Activated T-cell treated with anti-CD3 and anti-CD28 coated beads for 48 hours (primary cell): ENCODE data around the gene IQCN.

ENCODE experiments used
- DNase-seq: peaks from one replicate; pipeline ENCODE4 v3.0.0-alpha.2; 2020; ENCODE audit warnings: low read depth

Gene IQCN

DNA sequence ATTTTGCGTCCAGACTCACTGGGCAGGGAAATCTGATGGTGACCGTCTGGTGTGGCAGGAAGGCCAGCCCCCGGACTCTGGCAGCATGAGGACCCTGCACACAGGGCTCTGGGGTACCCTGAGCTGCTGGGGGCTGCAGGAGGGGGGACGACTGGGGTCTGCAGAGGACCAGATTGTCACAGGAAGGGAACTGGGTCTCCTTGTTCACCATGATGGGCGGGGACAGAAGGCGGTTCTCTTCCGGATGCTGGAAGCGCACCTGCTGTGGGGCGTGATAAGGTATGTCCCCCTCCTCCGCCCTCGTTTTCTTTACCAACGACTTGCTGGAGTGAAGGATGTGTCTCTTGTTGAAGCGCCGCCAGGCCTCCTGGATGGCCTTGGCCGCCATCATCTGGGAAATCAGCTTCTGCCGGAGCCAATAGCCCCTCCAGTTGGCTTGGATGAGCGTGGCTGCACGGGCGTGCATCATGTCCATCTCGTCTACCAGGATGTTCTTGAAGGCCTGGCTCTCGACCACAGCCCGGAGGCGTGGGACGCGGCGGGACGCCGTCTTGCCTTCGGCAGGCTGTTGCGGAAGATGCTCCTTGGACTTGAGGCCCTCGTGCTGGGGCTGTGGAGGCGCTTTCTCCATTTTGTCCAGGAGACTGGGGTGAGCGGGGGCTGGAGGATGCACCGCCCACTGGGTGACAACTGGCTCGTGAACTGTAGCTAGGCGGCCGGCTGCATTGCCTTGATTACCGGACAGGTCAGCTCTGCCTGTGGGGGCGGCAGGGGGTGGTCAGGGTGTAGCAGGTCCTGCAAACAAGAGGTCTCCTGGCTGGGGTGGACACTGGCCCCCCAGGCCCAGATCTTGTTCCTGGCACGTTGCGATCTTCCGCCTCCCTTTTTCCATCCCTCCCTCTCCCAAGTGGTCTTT, 7.2 kb downstream of the IQCN start:
- no peak for DNase-seq

DNA sequence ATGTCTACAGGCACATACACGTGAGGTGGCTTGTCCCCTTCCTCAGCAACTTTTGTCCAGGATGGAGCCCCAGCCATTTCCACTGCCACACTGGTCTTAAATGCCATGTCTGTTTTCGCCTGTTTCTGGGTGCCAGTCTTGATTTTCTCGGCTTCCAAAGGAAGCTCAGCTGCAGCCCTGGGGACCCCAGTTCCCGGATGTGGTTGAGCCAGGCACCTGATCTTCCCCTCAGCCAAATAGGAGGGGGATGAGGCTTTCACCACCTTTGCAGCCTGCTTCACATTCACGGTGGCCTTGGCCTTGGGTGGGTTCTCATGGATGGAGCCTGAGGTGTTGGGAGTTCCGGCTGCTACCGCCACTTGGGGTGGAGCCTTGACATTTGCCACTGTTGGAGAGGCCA, 8.7 kb downstream of the IQCN start:
- no peak for DNase-seq

DNA sequence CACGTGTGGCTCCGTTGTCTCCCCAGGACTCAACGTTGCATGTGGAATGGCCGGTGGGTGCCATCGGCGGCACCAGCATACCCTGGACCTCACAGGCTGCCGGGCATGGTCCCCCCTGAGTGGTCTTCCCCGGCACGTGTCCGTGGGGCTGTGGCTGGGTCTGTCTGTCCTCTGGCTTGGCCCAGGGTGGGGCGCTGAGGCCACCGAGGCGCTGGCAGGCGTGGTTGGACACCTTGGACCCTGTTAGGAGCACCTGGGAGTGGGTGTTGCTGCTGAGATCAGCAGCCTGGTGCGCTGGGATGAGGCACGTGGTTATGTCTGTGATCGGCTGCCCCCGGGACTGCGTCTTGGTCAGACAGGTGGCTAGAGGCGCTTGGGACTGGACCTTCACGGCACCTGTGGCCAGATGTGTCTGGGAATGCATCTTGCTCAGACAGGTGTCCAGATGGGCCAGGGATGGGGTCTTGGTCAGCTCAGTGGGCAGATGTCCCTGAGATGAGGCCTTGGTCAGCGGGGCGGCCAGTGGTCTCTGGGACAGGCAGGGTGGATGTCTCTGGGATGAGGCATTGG, 9.2 kb downstream of the IQCN start:
- DNase-seq: no peak

GRCh38 chr19:18264137-18264854, 10.0 kb downstream of the IQCN start:
- DNase-seq: no peak

DNA sequence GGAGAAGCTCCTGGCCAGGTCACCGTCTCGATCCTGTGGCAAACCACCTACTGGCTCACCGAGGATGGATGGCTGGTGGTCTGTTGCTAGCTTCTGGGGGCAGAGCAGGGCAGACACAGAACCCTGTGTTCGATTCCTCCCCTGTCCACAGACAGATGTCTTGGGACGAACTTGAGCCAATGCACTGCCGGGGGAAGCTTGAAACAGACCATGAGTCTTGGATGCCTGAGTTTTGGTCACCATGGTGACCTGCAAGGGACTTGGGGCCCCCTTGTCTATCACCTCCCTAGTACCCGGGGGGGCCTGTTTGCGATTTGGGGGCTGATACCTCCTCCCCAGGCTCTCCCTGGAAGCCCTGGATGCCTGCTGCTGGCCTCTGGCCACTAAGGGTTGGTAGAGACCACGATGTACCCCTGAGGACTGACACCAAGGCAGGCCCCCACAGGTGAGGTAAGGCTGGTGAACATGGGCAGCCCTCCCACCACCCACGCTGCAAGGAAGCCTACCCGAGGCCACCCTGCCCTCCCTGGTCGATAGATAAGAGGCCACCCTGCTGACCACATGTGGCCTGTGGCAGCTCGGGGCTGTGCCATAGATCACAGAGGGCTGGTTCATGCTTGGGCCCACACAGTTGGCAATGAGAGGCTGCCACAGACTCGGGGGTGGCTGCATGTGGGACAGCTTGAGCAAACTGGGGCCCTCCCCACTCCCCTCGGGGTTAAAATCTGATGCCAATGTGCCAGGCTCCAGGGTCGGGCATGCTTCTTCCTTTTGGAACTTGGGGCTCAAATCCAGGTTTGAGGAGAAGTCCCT, 10.7 kb downstream of the IQCN start:
- no peak for DNase-seq

DNA sequence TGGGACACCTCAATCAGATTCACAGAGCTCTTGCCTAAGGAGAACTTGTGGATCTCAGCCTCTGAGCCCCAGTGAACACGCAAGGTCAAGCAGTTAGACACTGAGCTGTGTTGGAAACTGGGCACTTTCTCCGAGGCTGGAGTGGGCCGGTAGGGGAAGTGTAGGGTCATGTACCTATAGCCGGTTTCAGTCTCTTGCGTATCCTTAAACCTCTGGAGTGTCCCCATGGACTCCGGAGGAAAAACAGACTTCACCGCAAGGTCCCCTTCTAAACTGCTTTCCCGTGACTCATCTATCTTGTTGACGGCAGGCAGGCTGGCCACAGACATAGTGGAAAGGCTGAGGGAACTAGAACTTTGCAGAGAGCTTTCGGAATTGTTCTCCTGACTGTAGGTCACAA, 11.3 kb downstream of the IQCN start:
- DNase-seq: no peak

GRCh38 chr19:18262144-18262543, 12.1 kb downstream of the IQCN start:
- DNase-seq: no peak

DNA sequence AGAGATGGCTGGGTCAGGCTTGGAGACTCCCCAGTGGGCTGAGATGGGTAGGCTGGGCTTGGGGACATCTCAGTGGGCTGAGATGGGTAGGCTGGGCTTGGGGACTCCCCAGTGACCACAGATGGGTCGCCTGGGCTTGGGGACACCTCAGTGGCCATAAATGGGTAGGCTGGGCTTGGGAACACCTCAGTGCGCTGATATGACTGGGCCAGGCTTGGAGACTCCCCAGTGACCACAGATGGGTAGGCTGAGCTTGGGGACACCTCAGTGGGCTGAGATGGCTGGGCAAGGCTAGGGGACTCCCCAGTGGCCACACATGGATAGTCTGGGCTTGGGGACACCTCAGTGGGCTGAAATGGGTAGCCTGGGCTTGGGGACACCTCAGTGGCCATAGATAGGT, 12.8 kb downstream of the IQCN start:
- DNase-seq: no peak

DNA sequence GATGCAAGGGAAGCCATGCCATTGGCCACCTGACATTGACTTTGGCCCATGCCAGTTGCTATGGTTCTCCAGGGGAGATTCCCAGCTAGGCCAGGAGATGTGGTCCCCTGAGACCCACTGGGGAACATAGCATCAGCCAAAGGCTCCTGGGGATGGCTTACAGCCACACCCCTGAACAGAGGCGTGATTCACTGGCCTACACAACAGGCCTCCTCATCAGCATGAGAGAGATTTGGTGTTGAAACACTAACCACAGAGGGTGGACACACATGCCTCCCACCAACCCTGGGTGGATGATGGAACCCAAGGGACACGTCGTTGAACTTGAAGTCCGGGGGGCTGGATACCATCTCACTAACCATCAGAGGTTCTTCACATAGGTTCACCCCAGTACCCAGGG, 14.4 kb downstream of the IQCN start:
- DNase-seq: no peak

DNA sequence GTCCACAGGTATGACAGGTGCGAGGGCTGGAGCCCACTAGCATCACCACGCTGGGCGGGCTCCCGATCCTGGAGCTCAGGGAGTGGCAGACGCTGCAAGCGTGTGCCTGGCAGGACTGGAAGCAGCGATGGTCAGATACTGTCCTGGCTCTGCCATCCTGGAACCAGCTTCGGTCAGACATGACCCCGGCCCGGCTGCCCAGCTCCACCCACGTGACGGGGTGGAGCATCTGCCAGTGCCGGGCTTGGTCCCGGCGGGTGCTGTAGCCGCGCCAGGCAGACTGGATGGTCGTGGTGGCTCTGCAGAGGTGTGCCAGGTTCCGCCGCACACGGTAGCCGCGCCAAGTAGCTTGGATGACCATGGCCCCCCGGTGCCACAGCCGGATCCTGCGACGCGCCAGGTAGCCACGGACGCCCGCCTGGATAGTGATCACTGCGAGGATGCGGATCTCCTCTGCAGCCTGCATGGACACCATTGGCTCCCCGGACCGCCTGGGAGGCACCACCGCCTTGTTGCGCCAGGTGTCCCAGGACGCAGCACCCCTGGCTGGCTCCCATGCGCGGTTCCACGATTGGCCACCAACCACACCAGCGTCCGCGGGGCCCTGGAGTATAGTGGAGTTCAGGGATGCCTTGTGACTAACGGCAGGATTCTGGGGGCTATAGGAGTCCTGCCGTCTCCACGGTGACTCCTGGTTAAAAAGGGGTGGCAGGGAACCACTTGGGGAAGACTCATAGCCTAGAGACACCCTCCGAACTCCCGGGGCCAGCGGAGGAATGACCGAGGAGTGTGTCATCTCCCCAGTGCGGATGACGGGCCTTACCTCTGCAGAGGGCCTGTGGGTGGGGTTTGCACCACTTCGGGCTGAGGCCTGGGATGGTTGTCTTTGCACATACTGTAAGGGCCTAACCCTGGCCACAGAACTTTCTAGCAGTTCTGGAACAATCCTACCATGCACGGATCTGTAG, 16.5 kb downstream of the IQCN start:
- no peak for DNase-seq

- DNase-seq: no peak
These were observed 19.4 kb downstream of the IQCN start for GRCh38 chr19:18254546-18255503.

DNA sequence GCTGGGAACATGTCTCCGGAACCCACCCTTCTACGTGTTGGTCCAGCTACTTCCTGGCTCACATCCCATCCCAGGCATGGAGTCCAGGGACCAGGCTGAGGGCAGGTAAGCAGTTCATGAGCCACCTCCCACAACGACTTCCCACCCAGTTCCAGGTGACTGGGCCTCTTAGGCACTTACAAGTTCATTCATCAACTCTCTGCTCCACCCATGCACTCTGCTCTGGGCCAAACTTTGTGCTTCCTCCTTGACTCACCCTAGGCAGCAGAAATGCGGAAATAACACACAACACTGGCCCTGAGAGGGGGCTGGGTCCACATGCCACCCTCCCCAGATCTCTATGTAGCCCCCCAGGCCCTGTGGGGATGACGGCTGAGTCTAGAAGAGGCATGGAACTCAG, 20.5 kb downstream of the IQCN start:
- no peak for DNase-seq

- no peak for DNase-seq
These were observed 21.1 kb downstream of the IQCN start for GRCh38 chr19:18253130-18253529.

DNA sequence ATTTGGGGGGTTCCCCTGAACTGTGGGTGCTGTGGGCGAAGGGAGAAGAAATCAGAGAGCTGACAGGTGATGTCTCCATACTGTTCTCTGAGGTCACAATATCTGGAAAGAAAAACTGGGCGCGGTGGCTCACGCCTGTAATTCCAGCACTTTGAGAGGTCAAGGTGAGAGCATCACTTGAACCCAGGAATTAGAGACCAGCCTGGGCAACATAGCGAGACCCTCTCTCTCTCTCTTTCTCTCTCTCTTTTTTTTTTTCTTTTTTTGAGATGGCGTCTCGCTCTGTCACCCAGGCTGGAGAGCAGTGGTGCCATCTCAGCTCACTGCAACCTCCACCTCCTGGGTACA, 21.9 kb downstream of the IQCN start:
- DNase-seq: no peak

DNA sequence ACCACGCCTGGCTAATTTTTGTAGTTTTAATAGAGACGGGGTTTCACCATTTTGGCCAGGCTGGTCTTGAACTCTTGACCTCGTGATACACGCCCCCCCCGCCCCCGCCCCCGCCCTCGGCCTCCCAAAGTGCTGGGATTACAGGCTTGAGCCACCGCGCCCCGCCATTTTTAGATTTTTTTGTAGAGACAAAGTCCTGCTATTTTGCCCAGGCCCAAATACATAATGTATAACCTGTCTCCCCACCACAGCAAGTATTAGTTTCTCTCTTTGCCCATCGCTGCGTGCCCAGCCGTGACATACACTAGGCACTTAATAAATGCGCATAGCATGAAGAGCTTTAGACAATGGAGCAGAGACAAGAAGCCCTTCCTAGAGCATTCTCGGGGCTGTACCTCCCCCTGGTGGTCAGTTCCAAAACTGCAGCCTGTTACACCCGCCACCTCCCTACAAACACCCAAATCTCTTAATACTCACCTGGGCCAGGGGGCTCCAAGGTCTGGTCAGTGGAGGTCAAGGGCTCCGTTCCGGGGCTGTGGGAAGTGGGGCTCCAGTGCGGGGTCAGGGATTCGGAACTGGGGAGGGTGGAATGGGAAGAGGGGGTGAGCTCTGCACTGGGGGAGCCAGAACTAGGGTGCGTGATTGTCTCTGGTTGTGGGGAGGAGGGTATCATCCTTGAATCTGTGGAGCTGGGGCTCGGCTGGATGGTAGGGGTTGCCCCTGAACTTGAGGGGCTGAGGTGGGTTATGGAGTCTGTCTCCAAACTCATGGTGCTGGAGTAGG, 22.5 kb downstream of the IQCN start:
- peak; percentile 73 for DNase-seq

GRCh38 chr19:18249834-18250233, 24.4 kb downstream of the IQCN start:
- no peak for DNase-seq

GRCh38 chr19:18245297-18245696, 29.0 kb downstream of the IQCN start:
- no peak for DNase-seq

DNA sequence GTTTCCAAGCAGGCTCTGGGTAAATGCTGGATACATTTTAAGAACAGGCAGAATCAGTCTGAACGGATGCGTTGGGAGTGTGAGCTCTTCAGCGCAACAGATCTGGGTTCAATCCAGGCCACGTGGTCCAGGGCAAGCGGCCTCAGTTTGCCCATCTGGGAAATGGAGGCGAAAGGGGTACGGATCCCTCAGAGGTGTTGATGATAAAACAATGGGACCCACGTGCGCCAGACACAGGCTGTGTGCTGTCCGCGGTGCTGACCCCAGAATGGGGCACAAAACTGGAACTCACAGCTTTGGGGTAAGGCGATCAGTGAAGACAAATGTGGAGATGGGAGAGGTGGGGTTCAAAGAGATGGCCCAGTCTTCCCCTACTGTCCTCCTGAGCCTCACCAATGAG, 34.9 kb downstream of the IQCN start:
- DNase-seq: no peak

GRCh38 chr19:18234194-18234593, 40.1 kb downstream of the IQCN start:
- DNase-seq: no peak
